Activated B cell treated with CpG ODN at 0.5 μM for 24 hours (primary cell): Measurements from ENCODE around the gene ATG5. TPM values are rescaled to one million over a fixed set of nuclear protein-coding genes. Genes with fewer than 3 reads are reported as not detected.

Experiments
- ATAC-seq: fragments of 200-7000 bp; cut with Tn5 transposase; one replicate; pipeline ENCODE4 v1.10.0; 2021; ENCODE audit warnings: low read depth, mild to moderate bottlenecking, moderate library complexity
- CTCF ChIA-PET: fragments of 350-600 bp; sonication (Branson Sonifier 250); formaldehyde crosslinking; loops from one replicate; lab custom pipeline; 2021; ENCODE audit warnings: antibody characterized with exemption; lab: Charles Lee
- POLR2A ChIA-PET: fragments of 350-600 bp; sonication (Branson Sonifier 250); formaldehyde crosslinking; loops from one replicate; lab custom pipeline; 2021; ENCODE audit warnings: antibody characterized with exemption; lab: Charles Lee
- DNase-seq: peaks from one replicate; pipeline ENCODE4 v3.0.0; 2022
- H3K27ac Mint-ChIP-seq: one replicate; pipeline ENCODE4 v1.8.0; 2020; ENCODE audit warnings: mixed read lengths
- H3K27me3 Mint-ChIP-seq: one replicate; pipeline ENCODE4 v1.8.0; 2021; ENCODE audit warnings: mixed read lengths
- H3K36me3 Mint-ChIP-seq: one replicate; pipeline ENCODE4 v1.8.0; 2021; ENCODE audit warnings: low read depth, mixed read lengths
- H3K4me1 Mint-ChIP-seq: one replicate; pipeline ENCODE4 v1.8.0; 2021; ENCODE audit warnings: mixed read lengths
- H3K4me3 Mint-ChIP-seq: one replicate; pipeline ENCODE4 v1.8.0; 2020; ENCODE audit warnings: mild to moderate bottlenecking, mixed read lengths
- H3K9me3 Mint-ChIP-seq: one replicate; pipeline ENCODE4 v1.8.0; 2020; ENCODE audit warnings: mixed read lengths
- CTCF ChIP-seq: fragments of 200-600 bp; IDR thresholded peaks from one replicate; pipeline ENCODE4 v1.8.0; 2022; ENCODE audit warnings: antibody characterized with exemption, mild to moderate bottlenecking
- intact Hi-C: fragments of 100-400 bp; cut with micrococcal nuclease; formaldehyde crosslinking; loops from one replicate; pipeline ENCODE4 v1.15.1; 2024
- total RNA-seq: library from RNA; stranded (reverse); gene quantifications from 2 replicates; pipeline ENCODE4 v1.2.3, GENCODE V29; 2022

Gene ATG5
- total RNA-seq, 1 donor from 2014 or later, result 30.3 TPM

DNA sequence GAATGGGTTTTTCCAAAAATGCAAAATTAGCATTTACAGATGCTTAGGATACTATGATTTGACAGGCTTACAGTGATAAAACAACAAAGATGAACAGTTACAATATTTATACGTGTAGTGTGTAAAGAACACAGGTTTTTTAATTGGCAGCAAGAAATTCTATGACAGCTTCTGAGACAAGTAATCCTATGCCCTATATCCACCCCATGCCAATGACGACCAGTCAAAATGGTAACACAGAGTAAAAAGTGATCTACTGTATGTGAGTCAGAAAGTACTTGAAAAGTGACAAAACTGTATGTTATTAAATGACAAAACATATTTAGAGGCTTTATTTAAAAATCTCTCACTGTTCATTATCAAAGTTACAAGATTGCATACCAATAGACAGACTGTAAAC lies 139.9 kb downstream of the ATG5 start:
- no peak overlapping the region for H3K27ac Mint-ChIP-seq
- DNase-seq (no peak), ATAC-seq (no peak)
- H3K27me3 Mint-ChIP-seq, result no peaks in the 10 kb centered on the region
- no peaks in the 10 kb centered on the region for H3K9me3 Mint-ChIP-seq
- intact Hi-C loops, result no loop called here
- H3K36me3 Mint-ChIP-seq, result peaks cover 13% of the 10 kb centered on the region
- no peak for TF ChIP-seq CTCF
- POLR2A ChIA-PET, result interaction anchor here (1.0 kb wide), 1 partner anchor 100 kb away, joined by 3 read pairs; the partner anchor contains the start of gene PRDM1
- H3K4me3 Mint-ChIP-seq, result no peak overlapping the region
- CTCF ChIA-PET, result interaction anchor here (1.6 kb wide), 1 partner anchor 37 kb away, joined by 5 read pairs; no protein-coding TSS in a partner anchor
- peaks cover 35% of the 10 kb centered on the region for H3K4me1 Mint-ChIP-seq

- Mint-ChIP-seq H3K9me3 (no peaks in the 10 kb centered on the region), H3K27ac (peak overlapping the region; percentile 83), H3K4me1 (peaks cover 35% of the 10 kb centered on the region), H3K27me3 (no peaks in the 10 kb centered on the region), H3K4me3 (no peak overlapping the region), H3K36me3 (peaks cover 12% of the 10 kb centered on the region)
- no peak for TF ChIP-seq CTCF
- ATAC-seq (peak; percentile 12), DNase-seq (no peak)
- CTCF ChIA-PET, result interaction anchor here (1.3 to 1.6 kb wide), 2 partner anchors 38 to 94 kb away, joined by 5 read pairs; no protein-coding TSS in a partner anchor
- intact Hi-C loops, result loop anchor here (5.0 kb wide), 1 partner anchor 192 kb away; no protein-coding TSS in a partner anchor
- POLR2A ChIA-PET, result interaction anchor here (1.0 to 1.3 kb wide), 2 partner anchors 21 to 87 kb away, joined by 3 to 8 read pairs; no protein-coding TSS in a partner anchor
Observed at GRCh38 chr6:106184629-106185028, 140.9 kb downstream of the ATG5 start.

GRCh38 chr6:106183430-106183829 lies 142.1 kb downstream of the ATG5 start:
- no peak for DNase-seq
- Mint-ChIP-seq H3K36me3 (peaks cover 11% of the 10 kb centered on the region), H3K27me3 (no peaks in the 10 kb centered on the region), H3K4me1 (peaks cover 38% of the 10 kb centered on the region), H3K27ac (no peak overlapping the region), H3K9me3 (no peaks in the 10 kb centered on the region), H3K4me3 (no peak overlapping the region)
- ATAC-seq, result no peak
- intact Hi-C loops, result loop anchor here (1.0 to 5.0 kb wide), 2 partner anchors 12 to 191 kb away; no protein-coding TSS in a partner anchor
- CTCF ChIA-PET, result no interaction called here
- POLR2A ChIA-PET, result interaction anchor here (0.8 to 2.7 kb wide), 5 partner anchors 11 to 91 kb away, joined by 3 to 37 read pairs (median 9); no protein-coding TSS in a partner anchor
- no peak for TF ChIP-seq CTCF

- Mint-ChIP-seq H3K36me3 (peaks cover 11% of the 10 kb centered on the region), H3K4me3 (no peak overlapping the region), H3K27ac (peak overlapping the region; percentile 78), H3K9me3 (no peaks in the 10 kb centered on the region), H3K4me1 (peaks cover 34% of the 10 kb centered on the region), H3K27me3 (no peaks in the 10 kb centered on the region)
- intact Hi-C loops, result loop anchor here (1.0 to 5.0 kb wide), 2 partner anchors 18 to 190 kb away; no protein-coding TSS in a partner anchor
- POLR2A ChIA-PET, result interaction anchor here (0.9 to 2.7 kb wide), 11 partner anchors 12 to 96 kb away, joined by 3 to 37 read pairs (median 5); partner anchors contain the start of gene PRDM1
- TF ChIP-seq CTCF, result no peak
- ATAC-seq (peak; percentile 76), DNase-seq (no peak)
- CTCF ChIA-PET, result interaction anchor here (0.9 to 1.6 kb wide), 3 partner anchors 13 to 41 kb away, joined by 3 to 5 read pairs (median 4); no protein-coding TSS in a partner anchor
Observed at GRCh38 chr6:106182455-106182854, 143.1 kb downstream of the ATG5 start.
